HPDE6-E6E7 (cell line): ENCODE measurements around the gene CABP2.
A peak's percentile ranks its signal among the peaks of the same experiment; 100 is the strongest.
"Not testable (repeated sequence)": the region's sequence is repeated elsewhere in the genome, so short reads cannot be mapped to it uniquely, and the experiment has no call there.

Source experiments
- DNase-seq: peaks from one replicate; pipeline ENCODE4 v3.0.0; 2011; ENCODE audit warnings: missing footprints; ENCODE audit errors: extremely low spot score

CABP2 gene

DNA sequence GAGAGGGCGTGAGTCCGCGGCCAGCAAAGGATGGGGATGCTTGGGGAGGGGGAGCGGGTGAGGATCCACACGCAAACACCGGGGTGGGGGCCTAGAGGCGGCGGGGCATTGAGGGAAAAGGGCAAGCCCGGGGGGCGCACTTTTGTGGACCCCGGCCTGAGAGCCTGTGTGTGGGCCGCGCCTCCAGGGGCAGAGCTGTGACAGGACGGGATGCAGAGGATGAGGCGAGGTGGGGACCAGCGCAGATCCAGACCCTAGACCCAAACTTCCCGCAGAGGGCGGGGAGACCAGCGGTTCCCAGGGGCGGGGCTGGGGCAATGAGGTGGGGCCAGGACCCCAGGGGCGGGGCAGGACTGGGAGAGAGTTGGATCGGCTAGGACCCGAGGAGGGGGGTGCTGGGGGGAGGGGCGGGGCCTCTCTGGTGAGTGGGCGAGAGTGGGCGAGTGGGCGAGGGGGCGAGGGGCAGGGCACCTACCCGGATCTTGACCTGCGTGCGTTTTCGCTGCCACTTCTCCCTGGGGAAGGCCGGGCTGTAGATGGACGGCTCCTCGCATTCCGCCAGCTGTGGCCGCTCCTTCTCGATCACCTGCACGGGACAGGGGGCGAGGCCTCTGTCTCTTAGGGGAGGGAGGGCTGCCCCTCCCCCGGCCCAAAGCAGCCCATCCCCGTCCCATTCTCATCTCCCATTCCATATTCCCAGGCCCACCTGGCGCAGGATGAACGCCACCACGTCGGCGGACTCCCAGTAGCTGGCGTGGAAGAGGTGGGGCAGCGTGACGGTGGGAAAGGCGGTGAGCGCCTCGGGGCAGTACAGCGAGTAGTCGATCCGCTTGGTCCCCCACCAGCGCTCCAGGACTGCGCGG lies 28.6 kb downstream of the CABP2 start:
- DNase-seq = no peak

DNA sequence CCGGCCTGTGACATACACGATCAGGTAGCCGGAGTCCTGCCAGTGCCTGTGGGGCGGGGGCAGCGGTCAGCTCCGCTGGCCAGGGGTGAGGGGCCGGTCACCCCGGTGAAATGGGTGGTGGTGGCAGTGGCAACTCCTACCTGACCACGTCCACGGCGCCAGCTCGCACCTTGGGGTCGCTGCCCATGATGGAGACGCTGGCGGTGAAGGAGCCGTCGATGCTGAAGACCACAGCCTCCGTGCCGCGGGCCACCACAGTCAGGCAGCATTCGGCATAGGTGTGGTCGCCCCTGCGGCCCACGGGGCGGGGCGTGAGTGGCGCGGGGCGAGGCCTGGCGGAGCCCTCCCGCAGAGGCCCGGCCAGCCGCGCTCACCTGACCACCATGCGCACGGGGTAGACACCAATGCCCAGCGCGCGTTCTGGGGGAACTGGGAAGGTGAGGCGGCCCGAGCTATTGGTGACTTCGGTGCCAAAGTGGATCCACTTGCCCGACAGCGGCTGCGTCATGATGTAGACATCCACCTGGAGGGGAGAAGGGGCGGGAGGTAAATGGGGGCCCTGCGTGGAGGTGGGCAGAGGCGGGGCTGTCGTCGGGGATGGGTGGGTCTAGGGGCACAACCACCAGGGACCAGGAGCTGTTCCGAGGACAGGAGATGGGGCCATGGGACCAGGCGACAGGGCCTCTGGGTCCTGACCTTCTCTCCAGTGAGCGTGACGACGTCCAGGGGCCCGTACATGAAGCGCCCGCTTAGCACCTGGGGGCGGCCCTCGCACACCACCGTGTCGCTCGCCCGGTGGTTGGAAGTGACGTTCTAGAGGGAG lies 29.5 kb downstream of the CABP2 start:
- DNase-seq = no peak

DNA sequence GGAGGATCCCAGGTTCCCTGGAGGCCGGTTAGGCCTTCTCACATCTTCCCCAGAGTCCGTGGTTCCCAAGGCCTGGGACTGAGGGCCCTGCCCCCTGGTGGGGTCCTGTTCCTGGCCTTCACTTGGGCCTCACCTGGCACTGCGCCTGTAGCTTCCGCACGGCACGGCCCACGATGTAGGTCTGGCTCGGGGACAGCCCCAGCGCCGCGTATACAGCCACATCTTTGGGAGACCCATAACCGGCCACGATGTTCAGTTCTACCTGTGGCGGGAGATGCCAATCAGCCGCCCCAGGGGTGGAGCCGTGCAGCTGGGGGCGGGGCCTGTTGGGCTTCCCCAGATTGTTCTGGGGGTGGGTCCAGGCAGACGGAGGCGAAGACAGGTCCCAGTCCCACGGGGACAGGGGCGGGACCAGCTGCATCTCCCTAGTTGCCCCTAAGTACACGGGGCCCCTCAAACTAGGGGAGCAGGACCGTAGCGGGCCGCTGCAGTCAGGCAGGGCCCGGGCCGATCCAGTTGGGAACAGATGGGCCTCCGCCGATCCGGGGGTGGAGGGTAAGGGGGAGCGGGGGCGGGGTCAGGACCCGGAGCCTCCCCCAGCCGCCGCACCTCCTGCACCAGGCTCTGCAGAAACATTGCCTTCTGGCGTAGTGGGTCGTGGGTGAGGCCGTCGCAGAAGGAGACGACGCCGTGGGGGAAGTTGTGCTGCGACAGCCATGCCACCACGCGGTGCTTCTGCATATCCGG lies 30.3 kb downstream of the CABP2 start:
- no peak for DNase-seq

DNA sequence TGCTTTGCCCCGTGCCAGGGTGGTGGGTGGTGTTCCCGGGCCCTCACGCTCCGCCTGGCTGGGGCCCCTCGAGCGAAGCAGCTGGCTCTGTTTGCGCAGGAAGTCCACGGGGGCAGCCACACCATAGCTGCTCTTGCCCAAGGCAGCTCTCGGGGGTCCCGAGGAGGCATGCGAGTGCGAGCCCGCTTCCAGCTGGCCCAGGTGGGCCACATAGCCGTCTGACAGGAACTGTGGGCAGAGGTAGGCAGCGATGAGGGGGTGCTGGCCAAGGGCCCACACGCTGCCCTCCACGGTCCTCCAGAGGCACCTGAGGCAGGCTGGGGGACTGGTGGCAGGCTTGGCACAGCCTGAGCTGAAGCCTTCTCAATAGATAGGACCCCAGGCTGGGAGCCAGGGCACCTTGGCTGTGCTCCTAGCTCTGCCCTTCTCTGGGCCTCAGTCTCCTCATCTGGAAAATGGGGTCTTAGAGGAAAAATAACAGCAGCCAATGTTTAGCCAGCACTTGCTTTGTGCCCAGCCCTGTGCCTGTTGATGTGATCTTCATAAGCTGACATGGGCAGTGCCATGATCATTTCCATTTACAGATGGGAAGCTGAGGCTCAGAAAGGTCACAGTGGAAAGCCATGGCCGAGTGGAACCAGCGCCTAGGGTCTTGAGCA lies 31.0 kb downstream of the CABP2 start:
- no peak for DNase-seq

DNA sequence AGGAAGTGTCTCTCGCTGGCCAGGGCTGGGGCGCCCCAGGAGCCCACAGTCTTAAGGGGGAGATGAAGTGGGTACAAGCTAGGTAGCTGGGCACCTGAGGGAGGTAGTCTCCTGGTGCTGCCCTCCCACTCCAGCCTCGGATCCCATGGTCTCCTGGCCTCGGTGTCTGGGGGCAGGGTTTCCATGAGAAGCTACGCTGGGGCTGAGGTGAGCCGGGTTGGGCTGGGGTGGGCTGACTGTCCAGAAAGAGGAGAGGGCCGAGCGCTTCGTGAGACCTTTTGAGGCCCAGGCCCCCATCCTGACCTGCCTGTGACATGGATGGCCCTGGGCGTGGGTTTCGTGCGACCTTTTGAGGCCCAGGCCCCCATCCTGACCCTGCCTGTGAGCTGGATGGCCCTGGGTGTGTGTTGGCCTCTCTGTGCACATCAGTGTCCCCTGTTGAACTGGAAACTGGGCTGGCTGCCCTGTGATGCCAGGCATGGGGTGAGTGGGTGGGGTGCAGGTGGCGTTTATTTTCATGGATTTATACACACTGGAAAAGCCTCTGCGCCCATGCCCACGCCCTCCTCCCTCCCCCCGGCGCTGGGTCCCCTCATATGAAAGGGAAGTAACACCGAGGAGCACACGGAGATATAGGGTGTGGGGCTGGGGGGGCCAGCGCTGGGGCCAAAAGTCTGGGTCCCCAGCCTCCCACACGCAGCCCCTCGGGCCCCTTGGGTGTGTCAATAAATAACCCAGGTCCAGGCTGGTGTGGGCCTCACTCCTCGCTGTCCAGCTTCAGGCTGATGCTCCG lies 31.8 kb downstream of the CABP2 start:
- no peak for DNase-seq

DNA sequence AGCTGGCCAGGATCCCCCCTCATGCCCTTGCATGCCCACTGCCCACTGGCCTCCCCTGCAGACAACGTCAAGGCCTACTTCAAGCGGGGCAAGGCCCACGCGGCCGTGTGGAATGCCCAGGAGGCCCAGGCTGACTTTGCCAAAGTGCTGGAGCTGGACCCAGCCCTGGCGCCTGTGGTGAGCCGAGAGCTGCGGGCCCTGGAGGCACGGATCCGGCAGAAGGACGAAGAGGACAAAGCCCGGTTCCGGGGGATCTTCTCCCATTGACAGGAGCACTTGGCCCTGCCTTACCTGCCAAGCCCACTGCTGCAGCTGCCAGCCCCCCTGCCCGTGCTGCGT lies 32.5 kb downstream of the CABP2 start:
- no peak for DNase-seq

DNA sequence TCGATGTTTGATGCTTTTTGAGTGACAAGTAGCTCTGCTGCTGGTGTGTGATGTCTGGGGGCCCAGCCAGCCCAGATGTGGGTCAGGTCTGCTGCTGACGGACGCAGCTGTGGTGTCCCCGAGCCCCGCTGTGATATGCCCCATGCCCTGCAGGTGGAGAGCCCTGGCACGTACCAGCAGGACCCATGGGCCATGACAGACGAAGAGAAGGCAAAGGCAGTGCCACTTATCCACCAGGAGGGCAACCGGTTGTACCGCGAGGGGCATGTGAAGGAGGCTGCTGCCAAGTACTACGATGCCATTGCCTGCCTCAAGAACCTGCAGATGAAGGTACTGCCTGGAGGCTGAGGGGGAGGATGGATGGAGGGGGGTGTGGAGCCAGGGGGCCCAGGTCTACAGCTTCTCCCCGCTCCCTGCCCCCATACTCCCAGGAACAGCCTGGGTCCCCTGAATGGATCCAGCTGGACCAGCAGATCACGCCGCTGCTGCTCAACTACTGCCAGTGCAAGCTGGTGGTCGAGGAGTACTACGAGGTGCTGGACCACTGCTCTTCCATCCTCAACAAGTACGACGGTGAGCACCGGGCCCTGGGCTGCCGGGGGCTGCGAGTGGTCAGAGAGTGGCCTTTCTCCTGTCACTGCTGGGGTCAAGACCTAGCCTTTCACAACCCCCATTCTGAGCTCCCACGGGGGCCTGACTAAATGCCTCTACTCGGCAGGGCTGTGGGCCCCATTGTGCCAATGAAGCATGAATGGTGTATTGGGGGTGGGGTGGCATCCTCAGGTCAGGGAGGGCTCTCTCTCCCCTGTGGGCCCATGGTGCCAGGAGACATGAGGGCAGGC lies 33.1 kb downstream of the CABP2 start:
- no peak for DNase-seq

DNA sequence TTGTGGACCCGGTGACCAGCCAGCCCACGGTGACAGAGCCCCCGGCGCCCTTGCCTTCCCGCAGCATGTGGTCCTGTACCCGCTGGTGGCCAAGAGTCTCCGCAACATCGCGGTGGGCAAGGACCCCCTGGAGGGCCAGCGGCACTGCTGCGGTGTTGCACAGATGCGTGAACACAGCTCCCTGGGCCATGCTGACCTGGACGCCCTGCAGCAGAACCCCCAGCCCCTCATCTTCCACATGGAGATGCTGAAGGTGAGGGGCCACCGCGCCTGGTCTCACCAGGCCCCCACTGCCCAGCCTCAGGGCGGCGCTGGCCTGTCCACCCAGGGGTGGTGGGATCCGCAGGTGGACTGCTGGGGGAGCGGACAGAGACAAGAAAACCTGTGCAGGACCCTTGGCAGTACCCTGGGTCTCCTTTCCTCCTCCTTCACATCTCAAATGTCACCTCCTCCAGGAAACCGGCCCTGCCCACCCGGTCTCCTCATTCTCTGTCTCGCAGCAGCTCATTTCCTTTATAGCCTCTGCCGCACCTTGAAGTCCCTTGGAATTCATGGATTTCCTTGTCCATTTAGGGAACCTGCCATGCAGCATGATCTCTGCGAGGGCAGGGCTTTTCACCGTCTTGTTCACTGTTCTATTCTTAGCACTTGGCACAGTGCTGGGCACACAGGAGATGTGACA lies 33.9 kb downstream of the CABP2 start:
- no peak for DNase-seq

DNA sequence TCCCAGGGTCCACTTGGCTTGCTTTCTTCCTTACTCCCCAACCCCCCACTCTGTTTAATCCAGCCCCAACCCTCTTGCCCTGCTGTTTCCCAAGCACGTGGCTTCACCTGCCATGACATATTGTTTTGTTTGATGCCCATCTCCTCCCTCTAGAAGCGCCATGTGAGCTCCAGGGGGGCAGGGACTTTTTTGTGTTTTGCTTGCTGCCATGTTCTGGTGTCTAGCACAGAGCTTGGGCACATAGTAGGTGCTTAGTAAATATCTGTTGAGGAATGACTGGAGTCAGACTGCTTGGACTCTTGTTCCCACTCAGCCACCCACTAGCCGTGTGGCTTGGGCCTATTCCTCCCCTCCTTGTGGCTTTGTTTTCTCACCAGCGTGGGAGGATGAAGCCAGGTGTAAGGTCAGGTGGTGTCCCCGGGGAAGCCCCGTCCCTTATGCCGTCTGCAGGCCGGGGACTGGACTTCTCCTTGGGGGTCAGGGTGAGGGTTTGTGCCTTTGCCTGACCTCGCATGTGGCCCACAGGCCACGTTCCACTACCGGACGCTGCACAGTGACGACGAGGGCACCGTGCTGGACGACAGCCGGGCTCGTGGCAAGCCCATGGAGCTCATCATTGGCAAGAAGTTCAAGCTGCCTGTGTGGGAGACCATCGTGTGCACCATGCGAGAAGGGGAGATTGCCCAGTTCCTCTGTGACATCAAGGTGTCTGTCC lies 36.6 kb downstream of the CABP2 start:
- DNase-seq = no peak

DNA sequence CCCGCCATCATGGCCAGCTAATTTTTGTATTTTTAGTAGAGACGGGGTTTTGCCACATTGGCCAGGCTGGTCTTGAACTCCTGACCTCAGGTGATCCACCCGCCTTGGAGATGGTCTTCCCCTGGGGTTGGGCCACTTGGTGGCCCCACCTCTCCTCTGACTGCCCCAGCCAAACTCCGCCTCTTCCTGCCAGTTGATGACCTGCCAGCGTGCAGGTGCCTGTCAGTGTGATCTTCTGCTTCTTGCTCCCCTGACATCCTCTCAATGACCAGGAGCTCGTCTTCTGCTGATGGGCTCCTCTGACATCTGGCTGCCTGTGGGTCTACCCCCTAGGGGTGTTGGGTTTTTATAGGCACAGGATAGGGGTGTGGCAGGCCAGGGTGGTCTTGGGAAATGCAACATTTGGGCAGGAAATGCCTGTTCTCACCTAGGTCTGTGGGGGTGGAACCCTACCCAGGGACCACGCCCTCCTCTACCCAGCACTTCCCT lies 37.3 kb downstream of the CABP2 start:
- DNase-seq = not testable (repeated sequence)

DNA sequence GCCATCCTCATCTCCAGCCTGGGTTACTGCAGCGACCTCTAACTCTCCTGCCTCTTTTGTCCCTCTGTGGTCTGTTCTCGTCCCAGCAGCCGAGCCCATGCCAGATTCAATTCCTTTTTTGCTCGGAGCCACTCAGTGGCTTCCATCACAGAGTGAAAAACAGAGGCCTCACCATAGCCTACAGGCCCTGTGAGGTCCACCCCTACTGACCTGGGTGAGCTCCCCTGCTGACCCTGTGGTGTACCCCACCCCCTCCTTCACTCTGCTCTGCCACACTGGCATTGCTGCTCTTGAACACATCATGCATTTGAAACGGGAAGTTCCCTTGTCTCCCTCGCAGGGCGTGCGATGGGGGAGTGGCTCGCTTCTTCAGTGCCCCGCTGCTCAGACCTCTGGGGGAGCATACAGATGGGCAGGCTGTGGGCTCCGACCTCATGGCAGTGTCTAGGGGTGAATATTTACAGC lies 38.4 kb downstream of the CABP2 start:
- no peak for DNase-seq

DNA sequence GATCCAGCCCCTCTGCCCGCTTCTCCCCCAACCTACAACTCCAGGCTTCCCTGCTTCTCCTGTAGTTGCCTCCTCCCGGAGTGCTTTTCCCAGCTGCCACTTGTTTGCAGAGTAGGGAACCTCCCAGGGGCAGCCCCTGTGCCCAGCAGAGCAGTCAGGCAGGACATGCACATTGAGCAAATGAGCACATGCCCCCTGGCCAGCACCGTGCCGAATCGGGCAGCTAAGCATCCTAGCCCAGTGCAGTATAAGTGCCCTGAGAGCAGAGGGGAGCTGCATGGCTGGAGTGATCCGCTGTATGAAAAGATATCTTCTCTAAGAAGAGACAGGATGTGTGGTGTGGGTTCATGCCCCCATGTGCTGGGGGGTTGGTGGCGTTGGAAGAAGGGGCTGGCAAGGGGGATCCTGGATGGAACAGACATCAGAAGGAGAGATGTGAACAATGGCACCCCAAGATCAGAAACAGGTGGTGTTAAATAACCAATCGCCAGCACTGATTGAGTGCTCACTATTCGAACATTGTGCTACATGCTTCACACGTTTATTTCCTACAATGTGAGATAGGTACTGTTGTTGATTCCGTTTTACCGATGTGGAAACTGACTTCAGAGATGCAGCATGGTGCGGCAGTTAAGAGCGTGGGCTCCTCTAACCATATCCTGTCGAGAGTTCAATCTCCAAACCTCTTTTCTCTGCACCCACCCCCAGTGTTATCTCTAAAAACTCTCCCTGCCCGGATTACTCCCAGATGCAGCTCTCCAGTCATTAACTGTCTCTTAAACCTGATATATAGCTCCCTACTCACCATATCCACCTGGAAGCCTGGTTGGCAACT lies 39.2 kb downstream of the CABP2 start:
- no peak for DNase-seq

DNA sequence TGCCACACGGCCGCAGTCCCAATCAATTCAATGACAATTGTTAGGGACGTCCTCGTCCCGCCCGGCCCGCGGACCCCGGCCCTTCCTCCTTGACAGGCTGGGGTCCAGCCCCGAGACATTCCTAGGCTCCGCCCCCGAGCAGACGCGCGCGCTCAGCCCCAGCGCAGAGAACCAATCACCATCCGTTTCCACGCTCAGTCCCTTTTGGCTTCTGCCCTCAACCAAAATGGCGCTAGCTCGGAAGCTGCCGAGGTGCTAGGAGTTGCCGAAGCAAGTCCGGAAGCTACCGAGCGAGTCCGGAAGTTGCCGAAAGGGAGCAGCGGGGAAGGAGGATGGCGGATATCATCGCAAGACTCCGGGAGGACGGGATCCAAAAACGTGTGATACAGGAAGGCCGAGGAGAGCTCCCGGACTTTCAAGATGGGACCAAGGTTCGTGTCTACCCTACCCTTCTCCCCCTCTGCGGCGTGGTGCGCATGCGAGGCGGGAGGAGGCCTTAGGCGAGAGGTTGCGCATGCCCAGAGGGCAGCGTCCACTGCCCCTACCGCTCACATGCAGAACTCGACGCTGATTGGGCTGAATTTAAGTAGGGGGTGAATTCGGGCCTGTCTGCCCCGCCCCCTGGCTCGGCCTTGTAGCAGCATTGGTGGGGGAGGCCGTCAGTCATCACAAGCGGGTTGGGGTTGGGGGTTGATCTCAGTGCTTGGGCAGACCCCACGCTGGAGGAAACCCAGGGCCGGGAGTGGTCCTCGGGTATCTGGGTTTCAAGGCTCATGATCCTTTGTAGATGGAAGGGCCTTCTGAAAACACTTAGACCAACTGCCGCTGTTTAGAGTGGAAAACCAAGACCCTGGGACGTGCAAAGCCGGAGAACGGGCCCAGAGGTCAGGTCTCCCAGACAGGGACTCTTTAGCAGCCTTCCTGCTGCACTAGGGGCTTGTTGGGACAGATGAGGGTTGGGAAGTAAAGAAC lies 40.1 kb downstream of the CABP2 start, which contains the start of gene AIP:
AIP (plus strand) TSS at position 200 of the 972 bp plus-strand sequence; CDS start at position 333, 133 bp downstream.
- DNase-seq = peak; percentile 97

DNA sequence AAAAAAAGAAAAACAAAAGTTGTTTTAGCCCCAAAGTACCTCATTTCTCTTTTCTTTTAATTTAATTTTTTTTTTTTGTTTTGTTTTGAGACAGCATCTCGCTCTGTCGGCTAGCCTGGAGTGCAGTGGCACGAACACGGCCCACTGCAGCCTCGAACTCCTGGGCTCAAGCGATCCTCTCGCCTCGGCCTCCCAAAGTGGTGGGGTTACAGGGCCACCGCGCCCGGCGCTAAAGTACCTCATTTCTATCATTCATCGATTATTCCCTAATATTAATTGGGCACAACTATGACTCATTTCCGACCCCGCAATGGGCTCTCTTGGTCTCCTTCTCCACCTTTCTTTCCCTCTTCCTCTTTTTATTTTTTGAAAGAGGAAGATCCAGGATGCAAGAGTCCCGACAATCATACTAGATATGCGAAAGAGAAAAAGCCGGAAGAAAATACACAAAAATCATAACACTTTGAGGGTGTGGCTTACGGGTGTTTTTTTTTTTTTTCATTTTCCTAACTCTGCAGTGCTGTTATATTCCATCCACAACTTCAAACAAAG lies 40.9 kb downstream of the CABP2 start:
- no peak for DNase-seq

DNA sequence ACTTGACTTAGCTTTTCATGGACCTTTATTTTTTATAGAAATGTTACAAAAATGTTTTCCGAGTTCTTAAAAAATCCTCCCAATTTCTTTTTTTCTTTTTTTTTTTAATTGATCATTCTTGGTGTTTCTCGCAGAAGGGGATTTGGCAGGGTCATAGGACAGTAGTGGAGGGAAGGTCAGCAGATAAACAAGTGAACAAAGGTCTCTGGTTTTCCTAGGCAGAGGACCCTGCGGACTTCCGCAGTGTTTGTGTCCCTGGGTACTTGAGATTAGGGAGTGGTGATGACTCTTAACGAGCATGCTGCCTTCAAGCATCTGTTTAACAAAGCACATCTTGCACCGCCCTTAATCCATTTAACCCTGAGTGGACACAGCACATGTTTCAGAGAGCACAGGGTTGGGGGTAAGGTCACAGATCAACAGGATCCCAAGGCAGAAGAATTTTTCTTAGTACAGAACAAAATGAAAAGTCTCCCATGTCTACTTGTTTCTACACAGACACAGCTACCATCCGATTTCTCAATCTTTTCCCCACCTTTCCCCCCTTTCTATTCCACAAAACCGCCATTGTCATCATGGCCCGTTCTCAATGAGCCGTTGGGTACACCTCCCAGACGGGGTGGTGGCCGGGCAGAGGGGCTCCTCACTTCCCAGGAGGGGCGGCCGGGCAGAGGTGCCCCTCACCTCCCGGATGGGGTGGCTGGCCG lies 45.7 kb downstream of the CABP2 start:
- not testable (repeated sequence) for DNase-seq
